Lower lobe of right lung (tissue), 2 donors: ENCODE data around the gene NGDN. TPM values are rescaled to one million over a fixed set of nuclear protein-coding genes. Genes with fewer than 3 reads are reported as not detected.
"Not testable (repeated sequence)": the region's sequence is repeated elsewhere in the genome, so short reads cannot be mapped to it uniquely, and the experiment has no call there.

Experiments
- ATAC-seq, 2 donors: fragments of 200-7000 bp; cut with Tn5 transposase; one replicate each; pipeline ENCODE4 v1.9.1; 2020 to 2022; ENCODE audit warnings: mild to moderate bottlenecking in 2 of 2, moderate library complexity in 2 of 2
- DNase-seq: peaks from one replicate; pipeline ENCODE4 v3.0.0-alpha.2; 2020
- H3K27ac ChIP-seq: fragments of 200-600 bp; one replicate; pipeline ENCODE4 v1.8.0; 2022
- H3K27me3 ChIP-seq: fragments of 200-600 bp; one replicate; pipeline ENCODE4 v1.8.0; 2022; ENCODE audit warnings: low read depth
- H3K36me3 ChIP-seq: fragments of 200-600 bp; one replicate; pipeline ENCODE4 v1.8.0; 2022; ENCODE audit warnings: mild to moderate bottlenecking
- H3K4me1 ChIP-seq: fragments of 200-600 bp; one replicate; pipeline ENCODE4 v1.8.0; 2022
- H3K4me3 ChIP-seq: fragments of 200-600 bp; one replicate; pipeline ENCODE4 v1.8.0; 2022; ENCODE audit warnings: mild to moderate bottlenecking
- H3K9me3 ChIP-seq: fragments of 200-600 bp; one replicate; pipeline ENCODE4 v1.8.0; 2022
- CTCF ChIP-seq: fragments of 200-600 bp; IDR thresholded peaks from one replicate; pipeline ENCODE4 v1.8.0; 2022; ENCODE audit warnings: antibody characterized with exemption, mild to moderate bottlenecking
- intact Hi-C: fragments of 100-400 bp; cut with DNase I; formaldehyde crosslinking; loops from one replicate; pipeline ENCODE4 v1.11.0; 2022
- long read RNA-seq: library from polyadenylated mRNA; unstranded; transcript quantifications from one replicate; pipeline ENCODE4 v2.0.0, GENCODE V29; 2021
- total RNA-seq: library from RNA; stranded (reverse); fragmentation: NEBNext Ultra II Directional; extraction: Animal tissue kit (Norgen Biotek cat#: 25700); gene quantifications from one replicate; pipeline ENCODE4 v1.2.1, GENCODE V29; 2021
- donor health status: DM: no; HTN: yes; CAD: no; lungs with severe emphysema.

NGDN gene
- total RNA-seq = 33.3 TPM
- long read RNA-seq, transcript NGDN-202 (11 exons, 1,143 nt) = major isoform, 48 of 71 reads
- long read RNA-seq, partial matches to known transcripts = 9 of 71 reads
- long read RNA-seq, other reads (novel, unspliced or antisense) = 11 of 71 reads

- peaks cover 16% of the 10 kb centered on the region for H3K4me1 ChIP-seq
- intact Hi-C loops = no loop called here
- peak within 1 kb of the TSS; percentile 97 for H3K4me3 ChIP-seq
- H3K9me3 ChIP-seq = no peaks in the 10 kb centered on the region
- peak; percentile 98 for ATAC-seq
- TF ChIP-seq CTCF = peak; percentile 79
- DNase-seq = peak; percentile 93
- H3K27ac ChIP-seq = peak within 1 kb of the TSS; percentile 88
- no peaks in the 10 kb centered on the region for H3K27me3 ChIP-seq
- peaks cover 38% of the 10 kb centered on the region for H3K36me3 ChIP-seq
These were observed at the start of gene NGDN for GRCh38 chr14:23469127-23469905. NGDN (plus strand) TSS chr14:23469703; CDS start chr14:23469716, 13 bp downstream.

- Histone ChIP-seq H3K4me1 (no peaks in the 10 kb centered on the region), H3K27me3 (no peaks in the 10 kb centered on the region), H3K4me3 (no peak overlapping the region), H3K36me3 (no peaks in the 10 kb centered on the region), H3K9me3 (no peaks in the 10 kb centered on the region), H3K27ac (no peak overlapping the region)
- TF ChIP-seq CTCF = no peak
- no peak for ATAC-seq
- intact Hi-C loops = no loop called here
- no peak for DNase-seq
These were observed 47.9 kb upstream of the NGDN start for GRCh38 chr14:23421594-23421993.

GRCh38 chr14:23423657-23424056 is 45.8 kb upstream of the NGDN start:
- no peaks in the 10 kb centered on the region for H3K9me3 ChIP-seq
- H3K36me3 ChIP-seq = no peaks in the 10 kb centered on the region
- no peaks in the 10 kb centered on the region for H3K27me3 ChIP-seq
- intact Hi-C loops = no loop called here
- H3K27ac ChIP-seq = no peak overlapping the region
- ATAC-seq = no peak
- no peaks in the 10 kb centered on the region for H3K4me1 ChIP-seq
- no peak overlapping the region for H3K4me3 ChIP-seq
- DNase-seq = no peak
- TF ChIP-seq CTCF = no peak

- Histone ChIP-seq H3K36me3 (no peaks in the 10 kb centered on the region), H3K4me3 (no peak overlapping the region), H3K9me3 (no peaks in the 10 kb centered on the region), H3K27ac (no peak overlapping the region), H3K4me1 (no peaks in the 10 kb centered on the region), H3K27me3 (no peaks in the 10 kb centered on the region)
- TF ChIP-seq CTCF = no peak
- intact Hi-C loops = no loop called here
- no peak for DNase-seq
- ATAC-seq = no peak
These were observed 44.3 kb upstream of the NGDN start for GRCh38 chr14:23425169-23425568.

GRCh38 chr14:23425798-23426197 is 43.7 kb upstream of the NGDN start:
- H3K27me3 ChIP-seq, intact Hi-C loops, H3K4me3 ChIP-seq, H3K36me3 ChIP-seq, H3K4me1 ChIP-seq, H3K27ac ChIP-seq, ATAC-seq, H3K9me3 ChIP-seq, DNase-seq: not testable (repeated sequence)
